H1 (cell line): ENCODE data around the gene LRRC3C. TPM values are rescaled to one million over a fixed set of nuclear protein-coding genes. Genes with fewer than 3 reads are reported as not detected.

Experiments used
- ASH2L ChIP-seq: fragments of 200-600, 300-600 bp; sonication (generic); IDR thresholded peaks from one replicate; pipeline ENCODE4 v1.7.1; 2017; ENCODE audit warnings: low read length
- BRCA1 ChIP-seq: IDR thresholded peaks from 2 replicates; pipeline ENCODE4 v1.6.1; 2012; ENCODE audit warnings: low read depth, low read length, improper control_type of control experiment
- CHD2 ChIP-seq: IDR thresholded peaks from 2 replicates; pipeline ENCODE4 v1.6.1; 2012; ENCODE audit warnings: low read length, improper control_type of control experiment
- CTCF ChIP-seq, 3 experiments: IDR thresholded peaks; 1 replicate in 2 of 3; 2 replicates in 1 of 3; pipeline versions ENCODE4 v1.5.1 to v1.6.1; 2011; ENCODE audit warnings: low read length in 3 of 3, mild to moderate bottlenecking in 3 of 3, inconsistent platforms in 2 of 3, low read depth in 1 of 3, moderate library complexity in 1 of 3; ENCODE audit not compliant: insufficient read depth in 1 of 3; ENCODE audit errors: control extremely low read depth in 1 of 3
- JUN ChIP-seq: IDR thresholded peaks from 2 replicates; pipeline ENCODE4 v1.6.1; 2011; ENCODE audit warnings: low read depth, mild to moderate bottlenecking, improper control_type of control experiment, low read length
- JUND ChIP-seq: IDR thresholded peaks from 2 replicates; pipeline ENCODE4 v1.6.1; 2011; ENCODE audit warnings: mild to moderate bottlenecking, improper control_type of control experiment, low read length
- NANOG ChIP-seq: IDR thresholded peaks from 2 replicates; pipeline ENCODE4 v1.6.1; 2011; ENCODE audit warnings: low read length, low read depth, mild to moderate bottlenecking, inconsistent platforms; ENCODE audit not compliant: insufficient read depth, poor library complexity, severe bottlenecking
- POU5F1 ChIP-seq: IDR thresholded peaks from 2 replicates; pipeline ENCODE4 v1.6.1; 2011; ENCODE audit warnings: low read depth, mild to moderate bottlenecking, low read length, moderate library complexity
- SIX5 ChIP-seq: IDR thresholded peaks from 2 replicates; pipeline ENCODE4 v1.6.1; 2011; ENCODE audit warnings: mild to moderate bottlenecking, low read depth, low read length
- TAF1 ChIP-seq: IDR thresholded peaks from 2 replicates; pipeline ENCODE4 v1.6.1; 2011; ENCODE audit warnings: mild to moderate bottlenecking, low read depth, low read length
- ZNF274 ChIP-seq: IDR thresholded peaks from 2 replicates; pipeline ENCODE4 v1.7.0; 2012; ENCODE audit warnings: low read length, borderline replicate concordance; ENCODE audit errors: extremely low read depth
- polyA plus RNA-seq, 7 experiments: library from polyadenylated mRNA; depleted of rRNA in 3 of 7; stranded (reverse) in 5 of 7; unstranded in 2 of 7; fragments of >200 nt in 5 of 7; fragments of 200-250 nt in 2 of 7; gene quantifications; 1 replicate in 5 of 7; 2 replicates in 1 of 7; 4 replicates in 1 of 7; pipeline versions ENCODE4 v1.2.1 to v1.2.3, GENCODE V29; 2011 to 2013; ENCODE audit warnings: missing spikeins in 2 of 7, mixed read lengths in 2 of 7
- total RNA-seq: library from RNA; stranded (reverse); fragmentation: NEBNext Ultra II Directional; extraction: Animal tissue kit (Norgen Biotek cat#: 25700); gene quantifications from 2 replicates; pipeline ENCODE4 v1.2.1, GENCODE V29; 2021

LRRC3C gene
- total and polyA plus RNA-seq, 2 of the 8 experiments (the other 6 are each of a cell fraction or from before 2014, with no cell fraction given), result not detected

- TF ChIP-seq NANOG (no peak), CTCF (IDR thresholded peaks at IDR 0.05; ENCODE audit: control extremely low read depth in 1 of 3, insufficient read depth in 1 of 3, low read depth in 1 of 3, low read length in 3 of 3) (peak in 2 of 3 experiments; percentile 54 to 61; a peak in 3 of 4 replicates), JUND (peak; percentile 91), TAF1 (peak; percentile 91), SIX5 (peak; percentile 31; the same call in 1 of the 2 replicates), BRCA1 (no peak), POU5F1 (no peak), ASH2L (peak; percentile 94), CHD2 (peak; percentile 64), JUN (peak; percentile 65), ZNF274 (no peak)
Observed at GRCh38 chr17:39980351-39981206, 53.0 kb downstream of the LRRC3C start, which contains the start of gene PSMD3 (continued).
